ENCODE data around the gene ZNF600. TPM values are rescaled to one million over a fixed set of nuclear protein-coding genes. Genes with fewer than 3 reads are reported as not detected.
A peak's percentile ranks its signal among the peaks of the same experiment; 100 is the strongest.
"Not testable (repeated sequence)": the region's sequence is repeated elsewhere in the genome, so short reads cannot be mapped to it uniquely, and the experiment has no call there.

The ZNF600 gene
- total RNA-seq (2013): 4.4 TPM
- polyA plus RNA-seq (1 to 10 TPM; 1.9 to 9.2 (median 2.5) TPM), polyA minus RNA-seq (1.7 and 3.7 TPM in 2 replicates), total RNA-seq (1.5 to 13.5 (median 5.1) reads per million in 11 experiments)

DNA sequence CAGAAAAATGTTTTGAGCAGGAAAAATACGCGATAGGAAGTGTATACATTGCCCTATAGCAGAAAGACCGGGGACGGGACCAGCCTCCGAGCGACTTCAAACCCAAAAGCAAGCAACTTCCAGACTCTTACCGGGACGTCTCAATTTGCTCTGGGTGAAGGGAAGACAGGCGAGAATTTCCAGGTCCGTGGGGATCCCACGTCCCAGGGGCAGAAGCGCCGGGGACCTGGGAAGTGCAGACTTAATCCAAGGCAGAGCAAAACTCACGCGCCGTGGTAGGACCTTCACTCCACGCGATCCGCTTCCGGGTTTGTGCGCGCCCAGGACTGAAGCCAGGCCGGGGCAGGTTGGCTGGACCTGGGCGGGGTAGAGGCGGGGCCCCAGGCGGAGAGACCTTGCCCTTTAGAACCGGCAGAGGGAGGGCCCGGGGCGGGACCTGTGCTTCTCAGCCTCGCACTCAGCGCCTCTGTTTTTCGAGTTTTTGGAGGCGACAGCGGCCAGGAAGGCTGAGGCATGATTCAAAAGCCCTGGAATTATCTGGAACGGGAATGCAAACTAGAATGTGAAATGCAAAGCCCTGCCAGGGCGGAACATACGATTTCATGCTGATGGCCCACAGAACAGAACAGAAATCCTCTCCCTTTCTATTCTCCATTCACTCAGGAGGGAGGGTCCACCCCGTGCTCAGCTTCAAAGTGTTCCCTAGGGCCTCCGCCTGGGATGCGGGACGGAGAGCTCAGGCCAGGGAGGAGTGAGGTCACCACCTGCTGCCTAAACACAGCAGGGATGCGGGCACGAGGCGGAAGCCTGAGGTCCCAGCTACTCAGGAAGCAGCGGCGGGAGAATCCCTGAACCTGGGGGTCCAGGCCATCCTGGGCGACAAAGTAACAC, at the start of gene ZNF600:
Gene ZNF600, minus strand, starts transcription at position 328 of the 891 bp plus-strand sequence. CDS start 7,903 bp downstream, outside the sequence.
- H3K36me3 ChIP-seq (replicated peaks in 1 of 2; ENCODE audit: control insufficient read depth in 1 of 2, insufficient read depth in 2 of 2, low read length in 2 of 2); H4K20me1 ChIP-seq (ENCODE audit: insufficient read depth, low read length); H3K27me3 ChIP-seq (ENCODE audit: control insufficient read depth in 2 of 2, insufficient read depth in 2 of 2, low read length in 2 of 2); H3K79me2 ChIP-seq (ENCODE audit: insufficient read depth, low read length): not testable (repeated sequence)
- H2AFZ ChIP-seq (ENCODE audit: insufficient read depth, low read depth, low read length, poor library complexity, severe bottlenecking): peak within 1 kb of the TSS; percentile 88
- Mint-ChIP-seq H3K27ac (peak within 1 kb of the TSS; percentile 58 to 91 (median 75)), H3K36me3 (peaks cover 11 to 19% of the 10 kb centered on the region in 2 donors), H3K27me3 (ENCODE audit: low read depth in 3 of 3) (peaks cover 2 to 11% (median 8%) of the 10 kb centered on the region in 3 donors), H3K4me1 (peaks cover 30% of the 10 kb centered on the region), H3K4me3 (peak within 1 kb of the TSS; percentile 95 to 96), H3K9me3 (peaks cover 32 to 85% (median 78%) of the 10 kb centered on the region in 7 donors)
- peak within 1 kb of the TSS; percentile 47 to 88 (median 73) for H3K4me3 ChIP-seq (replicated peaks in 1 of 3; ENCODE audit: low read depth in 2 of 3, low read length in 3 of 3)
- H3K27ac ChIP-seq (ENCODE audit: low read depth in 1 of 2, low read length in 2 of 2): peak within 1 kb of the TSS; percentile 27 to 68
- intact Hi-C loops (cut with micrococcal nuclease): loop anchor here in 1 of 2 donors (10.0 kb wide), 1 partner anchor 158 kb away; no protein-coding TSS in a partner anchor
- H3K4me2 ChIP-seq (replicated peaks; ENCODE audit: extremely low read depth, low read length, poor library complexity, severe bottlenecking): peak within 1 kb of the TSS; percentile 94
- WGBS (ENCODE audit: insufficient coverage): under 1% methylated on average over 37 of the region's 47 CpGs
- peaks cover 28 to 45% of the 10 kb centered on the region in 2 donors for H3K9me3 ChIP-seq (replicated peaks in 1 of 2; ENCODE audit: control insufficient read depth in 1 of 2, insufficient read depth in 1 of 2, low read length in 2 of 2)
- TF ChIP-seq, protein P1, sequence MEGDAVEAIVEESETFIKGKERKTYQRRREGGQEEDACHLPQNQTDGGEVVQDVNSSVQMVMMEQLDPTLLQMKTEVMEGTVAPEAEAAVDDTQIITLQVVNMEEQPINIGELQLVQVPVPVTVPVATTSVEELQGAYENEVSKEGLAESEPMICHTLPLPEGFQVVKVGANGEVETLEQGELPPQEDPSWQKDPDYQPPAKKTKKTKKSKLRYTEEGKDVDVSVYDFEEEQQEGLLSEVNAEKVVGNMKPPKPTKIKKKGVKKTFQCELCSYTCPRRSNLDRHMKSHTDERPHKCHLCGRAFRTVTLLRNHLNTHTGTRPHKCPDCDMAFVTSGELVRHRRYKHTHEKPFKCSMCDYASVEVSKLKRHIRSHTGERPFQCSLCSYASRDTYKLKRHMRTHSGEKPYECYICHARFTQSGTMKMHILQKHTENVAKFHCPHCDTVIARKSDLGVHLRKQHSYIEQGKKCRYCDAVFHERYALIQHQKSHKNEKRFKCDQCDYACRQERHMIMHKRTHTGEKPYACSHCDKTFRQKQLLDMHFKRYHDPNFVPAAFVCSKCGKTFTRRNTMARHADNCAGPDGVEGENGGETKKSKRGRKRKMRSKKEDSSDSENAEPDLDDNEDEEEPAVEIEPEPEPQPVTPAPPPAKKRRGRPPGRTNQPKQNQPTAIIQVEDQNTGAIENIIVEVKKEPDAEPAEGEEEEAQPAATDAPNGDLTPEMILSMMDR (IDR thresholded peaks at IDR 0.05): peak; percentile 26
- peaks cover 13 to 14% of the 10 kb centered on the region in 2 donors for H3K4me1 ChIP-seq (ENCODE audit: control insufficient read depth in 1 of 2, insufficient read depth in 2 of 2, low read length in 2 of 2)
- peak; percentile 58 to 73 (median 63) for DNase-seq
- peak within 1 kb of the TSS; percentile 70 for H3K9ac ChIP-seq (ENCODE audit: insufficient read depth, low read length, poor library complexity, severe bottlenecking)

DNA sequence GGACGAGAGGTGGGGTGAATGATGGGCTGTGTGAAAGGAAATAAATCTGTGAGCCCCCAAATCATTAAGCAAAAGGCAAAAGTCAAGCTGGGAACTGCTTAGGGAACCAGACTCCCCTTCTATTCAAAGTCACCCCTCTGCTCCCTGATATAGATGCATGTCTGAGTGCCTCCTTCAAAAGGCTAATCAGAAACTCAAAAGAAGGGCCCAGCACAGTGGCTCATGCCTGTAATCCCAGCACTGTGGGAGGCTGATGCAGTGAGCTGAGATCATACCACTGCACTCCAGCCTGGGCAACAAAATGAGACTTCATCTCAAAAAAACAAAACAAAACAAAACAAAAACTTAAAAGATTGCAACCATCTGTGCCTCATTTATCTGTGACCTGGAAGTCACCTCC, 47.7 kb upstream of the ZNF600 start:
- H3K4me1 ChIP-seq (ENCODE audit: control insufficient read depth in 1 of 2, insufficient read depth in 2 of 2, low read length in 2 of 2); H3K79me2 ChIP-seq (ENCODE audit: insufficient read depth, low read length); H3K4me3 ChIP-seq (replicated peaks in 1 of 3; ENCODE audit: low read depth in 2 of 3, low read length in 3 of 3); H3K4me3 Mint-ChIP-seq; H4K20me1 ChIP-seq (ENCODE audit: insufficient read depth, low read length); H3K27me3 Mint-ChIP-seq (ENCODE audit: low read depth in 3 of 3); H3K27ac ChIP-seq (ENCODE audit: low read depth in 1 of 2, low read length in 2 of 2); intact Hi-C loops (cut with micrococcal nuclease); H2AFZ ChIP-seq (ENCODE audit: insufficient read depth, low read depth, low read length, poor library complexity, severe bottlenecking); H3K27ac Mint-ChIP-seq; H3K9ac ChIP-seq (ENCODE audit: insufficient read depth, low read length, poor library complexity, severe bottlenecking); H3K4me1 Mint-ChIP-seq; DNase-seq; H3K27me3 ChIP-seq (ENCODE audit: control insufficient read depth in 2 of 2, insufficient read depth in 2 of 2, low read length in 2 of 2); H3K4me2 ChIP-seq (replicated peaks; ENCODE audit: extremely low read depth, low read length, poor library complexity, severe bottlenecking): not testable (repeated sequence)
- peaks cover 57 to 95% (median 86%) of the 10 kb centered on the region in 7 donors for H3K9me3 Mint-ChIP-seq
- Histone ChIP-seq H3K9me3 (replicated peaks in 1 of 2; ENCODE audit: control insufficient read depth in 1 of 2, insufficient read depth in 1 of 2, low read length in 2 of 2) (peaks cover 82 to 90% of the 10 kb centered on the region in 2 donors), H3K36me3 (replicated peaks in 1 of 2; ENCODE audit: control insufficient read depth in 1 of 2, insufficient read depth in 2 of 2, low read length in 2 of 2) (peaks cover 0 to 12% of the 10 kb centered on the region in 2 donors)
- peaks cover 6 to 12% of the 10 kb centered on the region in 2 donors for H3K36me3 Mint-ChIP-seq
- WGBS (ENCODE audit: insufficient coverage): no CpG with 5 or more reads among the region's 1 CpG

DNA sequence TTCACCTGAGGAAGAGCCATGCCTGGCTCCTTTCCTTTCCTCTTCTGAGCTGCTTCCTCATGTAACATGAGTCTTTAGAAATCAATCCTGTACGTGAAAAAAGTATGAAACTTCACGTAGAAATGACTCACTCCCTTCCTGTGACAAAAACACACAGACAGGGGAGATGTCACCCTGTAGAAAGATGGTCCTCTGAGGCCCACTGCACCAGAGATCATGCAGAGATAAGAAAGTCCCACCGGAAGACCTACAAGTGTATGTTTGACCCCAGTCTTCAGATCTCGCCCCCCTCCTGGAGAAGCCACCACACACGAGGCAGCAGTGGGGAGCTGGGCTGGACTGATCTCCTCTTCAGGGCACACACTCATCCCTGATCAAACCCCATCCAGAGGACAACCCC, 47.0 kb upstream of the ZNF600 start:
- H3K36me3 Mint-ChIP-seq; H2AFZ ChIP-seq (ENCODE audit: insufficient read depth, low read depth, low read length, poor library complexity, severe bottlenecking); intact Hi-C loops (cut with micrococcal nuclease); H3K27ac Mint-ChIP-seq; H3K27me3 Mint-ChIP-seq (ENCODE audit: low read depth in 3 of 3); H3K36me3 ChIP-seq (replicated peaks in 1 of 2; ENCODE audit: control insufficient read depth in 1 of 2, insufficient read depth in 2 of 2, low read length in 2 of 2); H3K79me2 ChIP-seq (ENCODE audit: insufficient read depth, low read length); H4K20me1 ChIP-seq (ENCODE audit: insufficient read depth, low read length); H3K27me3 ChIP-seq (ENCODE audit: control insufficient read depth in 2 of 2, insufficient read depth in 2 of 2, low read length in 2 of 2); H3K4me1 ChIP-seq (ENCODE audit: control insufficient read depth in 1 of 2, insufficient read depth in 2 of 2, low read length in 2 of 2); H3K27ac ChIP-seq (ENCODE audit: low read depth in 1 of 2, low read length in 2 of 2); H3K4me3 ChIP-seq (replicated peaks in 1 of 3; ENCODE audit: low read depth in 2 of 3, low read length in 3 of 3); DNase-seq; H3K9ac ChIP-seq (ENCODE audit: insufficient read depth, low read length, poor library complexity, severe bottlenecking); H3K4me2 ChIP-seq (replicated peaks; ENCODE audit: extremely low read depth, low read length, poor library complexity, severe bottlenecking); H3K4me1 Mint-ChIP-seq; H3K4me3 Mint-ChIP-seq: not testable (repeated sequence)
- H3K9me3 ChIP-seq (replicated peaks in 1 of 2; ENCODE audit: control insufficient read depth in 1 of 2, insufficient read depth in 1 of 2, low read length in 2 of 2): peaks cover 80 to 83% of the 10 kb centered on the region in 2 donors
- 50% methylated on average over 2 of the region's 5 CpGs for WGBS (ENCODE audit: insufficient coverage)
- peaks cover 53 to 94% (median 84%) of the 10 kb centered on the region in 7 donors for H3K9me3 Mint-ChIP-seq
